ENCODE measurements around the gene SYS1.

DNA sequence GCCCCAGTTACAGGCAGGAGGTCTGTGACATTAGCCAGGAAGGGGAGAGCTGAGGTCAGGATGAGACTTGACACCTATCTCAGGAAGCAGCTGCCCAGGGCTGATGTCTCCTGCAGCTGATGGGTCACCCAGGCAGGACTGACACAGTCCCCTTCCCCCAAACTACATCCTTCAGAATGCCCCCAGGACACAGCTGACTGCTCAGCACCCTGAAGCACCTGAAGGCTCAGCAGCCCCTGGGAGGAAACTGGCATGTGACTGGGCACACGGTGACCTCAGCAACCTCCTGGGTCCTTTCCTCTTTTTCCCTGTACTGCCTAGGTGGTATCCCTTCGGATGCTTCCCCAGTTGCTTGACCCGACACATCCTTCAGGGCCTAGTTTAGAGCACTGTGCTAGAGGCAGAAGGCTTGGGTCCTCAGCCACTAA is 16.7 kb upstream of the SYS1 start:
- no peak; the same call in none of the 2 replicates for TF ChIP-seq POLR2AphosphoS5 (IDR thresholded peaks at IDR 0.05; ENCODE audit: low read depth, low read length)
- no peak for TF ChIP-seq SIN3A (IDR thresholded peaks at IDR 0.05; ENCODE audit: low read depth)
- no peak for TF ChIP-seq FOSL1 (IDR thresholded peaks at IDR 0.05; ENCODE audit: low read depth)
- no peak for TF ChIP-seq JUND (IDR thresholded peaks at IDR 0.05)
